ENCODE measurements around the gene DPH5. TPM values are rescaled to one million over a fixed set of nuclear protein-coding genes. Genes with fewer than 3 reads are reported as not detected.

Gene DPH5
- total RNA-seq, 2 experiments from 2014 or later, result 19.4 to 45.6 TPM

- Histone ChIP-seq H3K36me3 (ENCODE audit: insufficient read depth, low read length) (peaks cover 40% of the 10 kb centered on the region), H3K9me3 (ENCODE audit: low read length) (peaks cover 23% of the 10 kb centered on the region), H3K4me2 (ENCODE audit: low read length) (no peak overlapping the region), H3K79me2 (ENCODE audit: insufficient read depth, low read depth, low read length) (no peaks in the 10 kb centered on the region), H2AFZ (ENCODE audit: low read length) (no peak overlapping the region), H4K20me1 (ENCODE audit: insufficient read depth, low read length) (no peaks in the 10 kb centered on the region), H3K9me2 (ENCODE audit: insufficient read depth, low read length) (no peaks in the 10 kb centered on the region), H3K4me3 (ENCODE audit: low read depth, low read length, poor library complexity, severe bottlenecking) (no peak overlapping the region), H3K4me1 (ENCODE audit: insufficient read depth, low read length, poor library complexity, severe bottlenecking) (no peaks in the 10 kb centered on the region), H3K27ac (ENCODE audit: low read depth, low read length, poor library complexity, severe bottlenecking) (no peak overlapping the region)
- CTCF ChIA-PET (ENCODE audit: unreplicated experiment), result no interaction called here
- no peak for DNase-seq (ENCODE audit: low spot score)
- BruUV-seq (replicated peaks), result no TSS peak
- intact Hi-C loops (cut with micrococcal nuclease; ENCODE audit: unreplicated experiment), result no loop called here
- POLR2A ChIA-PET, result interaction anchor here (1.3 kb wide), 1 partner anchor 9 kb away, joined by 3 read pairs; no protein-coding TSS in a partner anchor
- TF ChIP-seq, protein P1, sequence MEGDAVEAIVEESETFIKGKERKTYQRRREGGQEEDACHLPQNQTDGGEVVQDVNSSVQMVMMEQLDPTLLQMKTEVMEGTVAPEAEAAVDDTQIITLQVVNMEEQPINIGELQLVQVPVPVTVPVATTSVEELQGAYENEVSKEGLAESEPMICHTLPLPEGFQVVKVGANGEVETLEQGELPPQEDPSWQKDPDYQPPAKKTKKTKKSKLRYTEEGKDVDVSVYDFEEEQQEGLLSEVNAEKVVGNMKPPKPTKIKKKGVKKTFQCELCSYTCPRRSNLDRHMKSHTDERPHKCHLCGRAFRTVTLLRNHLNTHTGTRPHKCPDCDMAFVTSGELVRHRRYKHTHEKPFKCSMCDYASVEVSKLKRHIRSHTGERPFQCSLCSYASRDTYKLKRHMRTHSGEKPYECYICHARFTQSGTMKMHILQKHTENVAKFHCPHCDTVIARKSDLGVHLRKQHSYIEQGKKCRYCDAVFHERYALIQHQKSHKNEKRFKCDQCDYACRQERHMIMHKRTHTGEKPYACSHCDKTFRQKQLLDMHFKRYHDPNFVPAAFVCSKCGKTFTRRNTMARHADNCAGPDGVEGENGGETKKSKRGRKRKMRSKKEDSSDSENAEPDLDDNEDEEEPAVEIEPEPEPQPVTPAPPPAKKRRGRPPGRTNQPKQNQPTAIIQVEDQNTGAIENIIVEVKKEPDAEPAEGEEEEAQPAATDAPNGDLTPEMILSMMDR (conservative IDR thresholded peaks at IDR 0.05; ENCODE audit: low read length), result no peak
- TF ChIP-seq EZH2phosphoT487 (IDR thresholded peaks at IDR 0.05; ENCODE audit: borderline replicate concordance, low read depth, low read length), result no peak
These were observed 18.7 kb upstream of the DPH5 start for GRCh38 chr1:101044259-101044658.

- no peaks in the 10 kb centered on the region for H3K9me2 ChIP-seq (ENCODE audit: insufficient read depth, low read length)
- no TSS peak for BruUV-seq (replicated peaks)
- H2AFZ ChIP-seq (ENCODE audit: low read length), result no peak overlapping the region
- H4K20me1 ChIP-seq (ENCODE audit: insufficient read depth, low read length), result no peaks in the 10 kb centered on the region
- ChIA-PET POLR2A (interaction anchor here (1.3 kb wide), 1 partner anchor 9 kb away, joined by 3 read pairs; no protein-coding TSS in a partner anchor), CTCF (ENCODE audit: unreplicated experiment) (no interaction called here)
- no peak for DNase-seq (ENCODE audit: low spot score)
- H3K4me1 ChIP-seq (ENCODE audit: insufficient read depth, low read length, poor library complexity, severe bottlenecking), result no peaks in the 10 kb centered on the region
- H3K27ac ChIP-seq (ENCODE audit: low read depth, low read length, poor library complexity, severe bottlenecking), result no peak overlapping the region
- no peak overlapping the region for H3K4me2 ChIP-seq (ENCODE audit: low read length)
- H3K4me3 ChIP-seq (ENCODE audit: low read depth, low read length, poor library complexity, severe bottlenecking), result no peak overlapping the region
- TF ChIP-seq, protein P1 (conservative IDR thresholded peaks at IDR 0.05; ENCODE audit: low read length), result no peak
- TF ChIP-seq EZH2phosphoT487 (IDR thresholded peaks at IDR 0.05; ENCODE audit: borderline replicate concordance, low read depth, low read length), result no peak
- no peaks in the 10 kb centered on the region for H3K79me2 ChIP-seq (ENCODE audit: insufficient read depth, low read depth, low read length)
- peaks cover 23% of the 10 kb centered on the region for H3K9me3 ChIP-seq (ENCODE audit: low read length)
- intact Hi-C loops (cut with micrococcal nuclease; ENCODE audit: unreplicated experiment), result no loop called here
- peaks cover 45% of the 10 kb centered on the region for H3K36me3 ChIP-seq (ENCODE audit: insufficient read depth, low read length)
These were observed 18.2 kb upstream of the DPH5 start for GRCh38 chr1:101043776-101044175.

GRCh38 chr1:101041300-101041699 lies 15.7 kb upstream of the DPH5 start:
- H3K9me3 ChIP-seq (ENCODE audit: low read length), result peaks cover 23% of the 10 kb centered on the region
- no peak overlapping the region for H3K27ac ChIP-seq (ENCODE audit: low read depth, low read length, poor library complexity, severe bottlenecking)
- intact Hi-C loops (cut with micrococcal nuclease; ENCODE audit: unreplicated experiment), result no loop called here
- no peak for DNase-seq (ENCODE audit: low spot score)
- peaks cover 61% of the 10 kb centered on the region for H3K36me3 ChIP-seq (ENCODE audit: insufficient read depth, low read length)
- H2AFZ ChIP-seq (ENCODE audit: low read length), result no peak overlapping the region
- ChIA-PET CTCF (ENCODE audit: unreplicated experiment) (no interaction called here), POLR2A (no interaction called here)
- no peak overlapping the region for H3K4me3 ChIP-seq (ENCODE audit: low read depth, low read length, poor library complexity, severe bottlenecking)
- no peak overlapping the region for H3K4me2 ChIP-seq (ENCODE audit: low read length)
- H3K4me1 ChIP-seq (ENCODE audit: insufficient read depth, low read length, poor library complexity, severe bottlenecking), result no peaks in the 10 kb centered on the region
- TF ChIP-seq, protein P1 (conservative IDR thresholded peaks at IDR 0.05; ENCODE audit: low read length), result no peak
- no peak for TF ChIP-seq EZH2phosphoT487 (IDR thresholded peaks at IDR 0.05; ENCODE audit: borderline replicate concordance, low read depth, low read length)
- H3K9me2 ChIP-seq (ENCODE audit: insufficient read depth, low read length), result no peaks in the 10 kb centered on the region
- BruUV-seq (replicated peaks), result no TSS peak
- H4K20me1 ChIP-seq (ENCODE audit: insufficient read depth, low read length), result no peaks in the 10 kb centered on the region
- H3K79me2 ChIP-seq (ENCODE audit: insufficient read depth, low read depth, low read length), result 0 out of 2 replicates have a peak, but pooled peaks cover 4% of the 10 kb centered on the region

All from OCI-LY7 (cell line).